Measurements from ENCODE around the gene MYL1.

MYL1 gene

GRCh38 chr2:210264282-210264681 lies 50.7 kb downstream of the MYL1 start:
- DNase-seq, result no peak

DNA sequence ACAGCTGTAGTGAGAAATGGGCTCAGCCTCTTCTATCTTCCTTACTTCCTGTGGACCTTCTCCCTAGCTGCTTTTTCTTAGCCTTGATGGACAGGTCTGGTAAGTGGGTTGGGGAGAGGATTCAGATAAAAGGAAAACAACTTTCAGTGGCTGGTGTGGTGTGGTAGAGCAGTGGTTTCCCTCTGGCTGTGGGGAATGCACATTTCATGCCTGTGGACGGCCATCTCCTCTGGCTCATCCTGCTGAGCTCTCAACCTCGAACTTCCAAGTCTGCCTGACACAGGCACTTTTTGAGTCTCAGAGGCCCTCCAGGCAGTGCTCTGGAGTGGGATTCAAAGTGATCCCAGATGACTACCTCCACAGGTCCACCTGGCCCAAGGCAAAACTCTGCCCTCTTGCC lies 51.1 kb downstream of the MYL1 start:
- no peak for DNase-seq

DNA sequence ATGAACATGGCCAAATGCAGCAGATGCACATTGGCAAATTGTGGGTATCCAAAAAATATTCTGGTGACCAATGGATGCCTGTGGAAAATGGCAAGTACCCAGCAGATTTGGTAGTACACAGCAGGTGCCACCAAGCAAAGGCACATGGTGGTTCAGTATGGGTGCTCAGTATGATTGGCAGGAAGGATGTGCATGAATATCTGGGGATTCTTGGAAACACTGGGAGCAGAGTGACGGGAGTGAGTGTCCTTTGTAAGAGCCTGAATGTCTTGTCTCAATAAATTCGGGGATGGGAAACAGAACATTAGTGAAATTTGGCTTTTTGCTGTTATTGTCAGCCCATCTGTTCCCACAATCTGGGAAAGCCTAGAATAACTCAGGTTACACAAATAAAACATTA lies 52.9 kb downstream of the MYL1 start:
- no peak for DNase-seq

GRCh38 chr2:210259687-210260086 lies 55.3 kb downstream of the MYL1 start:
- no peak for DNase-seq

DNA sequence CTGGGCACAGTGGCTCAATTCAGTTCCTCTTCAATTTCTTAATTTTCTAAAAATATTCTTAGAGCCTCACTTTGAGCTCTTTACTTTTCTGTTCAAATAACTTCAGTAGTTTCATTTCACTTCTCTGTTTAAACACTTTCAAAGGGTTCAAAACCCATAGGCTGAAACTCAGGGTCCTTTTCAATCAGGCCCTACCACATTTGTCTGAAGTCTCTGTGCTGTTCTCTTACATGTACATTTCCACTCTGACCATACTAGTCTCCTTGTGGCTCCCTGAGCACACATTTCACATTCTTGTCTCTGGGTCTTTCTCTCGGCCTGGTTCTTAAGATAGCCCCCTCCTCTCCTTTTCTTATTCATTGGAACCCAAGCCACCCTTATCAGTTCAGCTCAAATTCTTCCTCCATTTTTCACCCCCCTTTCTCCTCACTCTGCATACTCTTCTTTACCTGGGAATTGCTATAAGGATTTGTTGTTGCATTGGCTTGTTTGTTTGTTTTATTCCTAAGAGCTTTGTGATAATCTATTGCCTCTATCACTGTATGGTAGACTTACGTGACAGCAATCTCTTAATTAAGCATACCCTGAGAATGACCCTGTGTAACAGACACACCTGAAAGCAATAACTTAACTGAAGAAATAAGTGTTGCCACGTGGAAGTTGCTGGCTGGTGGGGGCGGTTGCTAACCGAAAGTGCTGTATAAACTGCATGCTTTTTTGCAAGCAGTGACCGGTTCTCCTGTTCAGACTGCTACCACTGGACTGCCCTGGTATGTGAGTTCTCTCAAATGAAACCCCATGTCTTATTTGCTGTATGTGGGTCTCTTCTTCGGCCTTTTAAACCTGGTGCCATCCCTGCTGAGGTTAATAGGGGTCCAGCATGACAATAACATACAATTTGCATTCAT lies 62.0 kb downstream of the MYL1 start:
- DNase-seq, result no peak

DNA sequence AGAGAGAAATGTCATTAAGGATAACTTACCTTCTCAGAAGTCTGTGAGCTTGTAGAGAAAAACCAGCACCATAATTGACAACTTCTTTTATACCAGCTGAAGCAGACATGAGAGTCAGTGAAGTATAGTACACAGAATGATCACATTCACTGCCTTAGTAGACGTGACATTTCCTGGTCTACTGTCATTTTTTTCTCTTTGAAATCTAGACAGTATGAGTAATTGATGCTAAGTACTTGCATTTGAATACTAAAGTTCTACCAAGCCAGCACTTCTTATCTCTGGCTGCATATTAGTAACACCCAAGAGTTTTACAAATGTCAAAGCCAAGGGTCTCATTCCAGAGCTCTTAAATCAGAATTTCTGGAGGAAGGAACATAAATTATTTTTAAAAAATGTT lies 64.4 kb downstream of the MYL1 start:
- DNase-seq, result no peak

Data from inflammatory macrophage treated with lipopolysaccharide for 1 hour (primary cell).